Stimulated activated CD4-positive, alpha-beta T cell treated with anti-CD3 and anti-CD28 coated beads, Interleukin-15, amount 100 ng/mL, for 48 hours (primary cell): ENCODE results near the gene ZCWPW2.

Source experiments
- DNase-seq, 2 donors: peaks; one replicate each; pipeline ENCODE4 v3.0.0-alpha.2; 2020; ENCODE audit warnings: low read depth in 2 of 2

ZCWPW2 gene

GRCh38 chr3:28348629-28349468, at the start of gene ZCWPW2, which contains the start of gene AZI2:
TSS of gene ZCWPW2 (plus strand) at chr3:28348721. CDS start at chr3:28413069, 64,348 bp downstream.
TSS of gene AZI2 (minus strand) at chr3:28348824. CDS start at chr3:28340617, 8,207 bp downstream.
- DNase-seq: peak; percentile 85 to 92

- DNase-seq: no peak
Measured at GRCh38 chr3:28299705-28300104, 48.8 kb upstream of the ZCWPW2 start.

GRCh38 chr3:28300345-28300962, 48.1 kb upstream of the ZCWPW2 start:
- DNase-seq: no peak

GRCh38 chr3:28301688-28302087, 46.8 kb upstream of the ZCWPW2 start:
- DNase-seq: no peak

GRCh38 chr3:28308196-28308595, 40.3 kb upstream of the ZCWPW2 start:
- DNase-seq: no peak

GRCh38 chr3:28315711-28316110, 32.8 kb upstream of the ZCWPW2 start:
- no peak for DNase-seq

GRCh38 chr3:28316226-28316625, 32.3 kb upstream of the ZCWPW2 start:
- DNase-seq: no peak

GRCh38 chr3:28317438-28318022, 31.0 kb upstream of the ZCWPW2 start:
- DNase-seq: peak in 1 of 2 donors; percentile 15

GRCh38 chr3:28320981-28321380, 27.5 kb upstream of the ZCWPW2 start:
- DNase-seq: no peak

- DNase-seq: no peak
Measured at GRCh38 chr3:28322464-28322863, 26.1 kb upstream of the ZCWPW2 start.

- peak; percentile 13 to 14 for DNase-seq
Measured at GRCh38 chr3:28326458-28326926, 22.0 kb upstream of the ZCWPW2 start.

GRCh38 chr3:28328188-28329151, 20.1 kb upstream of the ZCWPW2 start:
- DNase-seq: no peak

GRCh38 chr3:28334552-28334951, 14.0 kb upstream of the ZCWPW2 start:
- no peak for DNase-seq

- DNase-seq: no peak
Measured at GRCh38 chr3:28335246-28335645, 13.3 kb upstream of the ZCWPW2 start.

GRCh38 chr3:28337230-28337629, 11.3 kb upstream of the ZCWPW2 start:
- DNase-seq: no peak

GRCh38 chr3:28343144-28343543, 5.4 kb upstream of the ZCWPW2 start:
- DNase-seq: no peak

- no peak for DNase-seq
Measured at GRCh38 chr3:28345690-28346089, 2.8 kb upstream of the ZCWPW2 start.

GRCh38 chr3:28347374-28348264, 902 bp upstream of the ZCWPW2 start:
- no peak for DNase-seq

GRCh38 chr3:28348265-28348628, 274 bp upstream of the ZCWPW2 start:
- no peak for DNase-seq

- DNase-seq: no peak
Measured at GRCh38 chr3:28349469-28350000, 1.0 kb downstream of the ZCWPW2 start.
